Stimulated activated CD4-positive, alpha-beta T cell treated with anti-CD3 and anti-CD28 coated beads, Interleukin-4, amount 100 ng/mL, for 4 hours (primary cell): ENCODE data around the gene ZMAT3.
A peak's percentile ranks its signal among the peaks of the same experiment; 100 is the strongest.

ENCODE experiments used
- DNase-seq, 2 experiments: peaks; one replicate each; pipeline ENCODE4 v3.0.0-alpha.2; 2020

ZMAT3 gene

DNA sequence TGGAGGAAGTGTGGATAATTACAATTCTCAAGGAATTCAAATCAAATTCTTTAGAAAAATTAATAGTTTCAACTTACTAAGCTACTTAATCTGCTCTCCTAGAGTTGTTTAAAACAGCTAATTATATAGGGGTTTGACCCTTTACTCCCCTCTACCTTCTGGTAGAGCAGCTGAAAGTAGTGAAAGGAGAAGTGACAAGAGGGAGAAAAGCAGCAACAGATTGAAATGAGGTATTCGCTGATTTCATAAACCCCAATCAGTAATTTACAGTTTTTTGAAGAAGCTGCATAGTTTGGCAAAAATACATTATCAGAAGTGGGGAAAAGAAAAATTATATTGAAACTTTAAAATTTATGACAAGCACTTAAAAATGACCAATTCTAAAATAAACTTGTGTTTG is 52.8 kb downstream of the ZMAT3 start:
- no peak for DNase-seq

DNA sequence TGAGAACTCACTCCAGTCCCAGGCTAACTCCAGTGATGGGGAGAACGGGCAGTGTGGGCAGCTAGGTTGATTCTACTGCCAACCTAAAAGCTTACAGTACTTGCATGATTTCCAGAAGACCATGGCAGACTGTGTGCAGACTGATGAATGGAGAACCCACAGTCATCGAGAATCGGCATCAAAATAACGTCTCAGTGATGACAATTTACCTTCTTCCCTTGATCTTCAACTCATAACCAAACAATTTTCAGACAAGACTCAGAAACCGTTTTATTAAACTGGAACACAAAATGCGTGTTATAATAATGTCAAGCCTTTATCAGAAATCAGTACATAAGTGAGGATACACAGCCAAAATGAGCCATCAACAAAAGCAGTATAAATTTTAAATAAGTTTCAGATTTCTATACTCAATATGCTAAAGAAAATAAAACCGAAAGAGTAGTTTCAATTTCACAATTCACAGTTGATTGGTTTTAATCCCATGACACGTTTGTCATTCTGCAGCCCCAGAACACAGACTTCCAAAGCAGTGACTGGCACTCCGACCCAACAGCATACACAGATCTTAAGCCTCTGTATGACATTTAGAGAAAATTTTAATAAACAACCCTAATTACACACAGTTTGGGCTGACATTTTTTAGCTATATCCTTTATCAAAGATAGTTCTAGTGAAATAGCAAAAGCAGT is 54.5 kb downstream of the ZMAT3 start:
- DNase-seq: no peak

DNA sequence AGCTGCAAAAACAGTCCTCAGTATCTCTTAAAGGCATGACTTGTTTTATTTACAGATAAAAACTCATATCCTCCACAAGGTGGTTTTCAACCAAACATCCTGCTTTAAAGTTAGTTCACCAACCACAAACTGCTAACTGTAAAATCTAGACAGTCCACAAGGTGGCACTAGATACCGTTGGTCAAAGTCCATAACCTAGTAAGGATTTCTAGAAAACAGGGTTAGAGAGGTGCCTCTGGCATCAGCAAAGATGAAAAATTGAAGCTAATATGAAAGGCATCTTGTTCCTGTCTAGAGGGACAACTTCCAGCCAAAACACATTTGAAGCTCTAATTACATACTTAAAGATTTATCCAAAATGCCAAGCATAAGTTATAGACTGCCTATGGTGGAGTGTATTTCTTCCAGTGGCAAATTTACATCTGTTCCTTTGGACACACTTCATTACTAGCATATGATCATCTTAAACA is 56.0 kb downstream of the ZMAT3 start:
- peak in 1 of 2 experiments; percentile 46 for DNase-seq

DNA sequence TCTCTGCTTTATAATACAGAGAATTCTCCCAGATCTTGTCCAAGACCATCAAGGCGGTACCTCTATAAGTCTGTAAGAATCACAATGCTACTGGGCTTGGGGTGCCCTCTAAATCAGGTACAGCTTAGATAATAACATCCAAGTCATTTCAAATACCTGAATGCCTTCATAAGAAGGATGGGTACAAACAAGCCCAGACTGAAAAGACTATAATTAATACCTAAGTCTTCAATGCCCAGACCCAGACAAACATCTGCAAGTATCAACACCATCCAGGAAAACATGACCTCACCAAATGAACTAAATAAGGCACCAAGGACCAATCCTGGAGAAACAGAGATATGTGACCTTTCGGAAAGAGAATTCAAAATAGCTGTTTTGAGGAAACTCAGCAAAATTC is 65.9 kb downstream of the ZMAT3 start:
- DNase-seq: no peak

DNA sequence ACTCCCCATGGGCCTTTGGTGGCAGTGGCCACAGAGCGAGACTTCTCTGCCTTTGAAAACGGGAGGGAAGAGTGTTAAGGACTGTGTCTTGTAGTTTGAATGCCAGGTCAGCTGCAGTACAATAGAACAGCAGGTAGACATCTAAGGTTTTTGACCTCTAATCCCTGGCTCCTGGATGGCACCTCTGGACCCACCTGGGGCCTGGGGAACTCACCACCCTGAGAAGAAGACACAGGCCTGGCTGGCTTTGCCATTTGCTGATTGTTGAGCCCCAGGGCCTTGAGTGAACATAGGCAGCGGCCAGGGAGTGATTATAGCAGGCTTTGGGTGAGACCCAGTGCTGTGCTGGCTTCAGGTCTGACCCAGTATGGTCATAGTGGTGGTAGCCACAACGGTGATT is 66.4 kb downstream of the ZMAT3 start:
- no peak for DNase-seq

DNA sequence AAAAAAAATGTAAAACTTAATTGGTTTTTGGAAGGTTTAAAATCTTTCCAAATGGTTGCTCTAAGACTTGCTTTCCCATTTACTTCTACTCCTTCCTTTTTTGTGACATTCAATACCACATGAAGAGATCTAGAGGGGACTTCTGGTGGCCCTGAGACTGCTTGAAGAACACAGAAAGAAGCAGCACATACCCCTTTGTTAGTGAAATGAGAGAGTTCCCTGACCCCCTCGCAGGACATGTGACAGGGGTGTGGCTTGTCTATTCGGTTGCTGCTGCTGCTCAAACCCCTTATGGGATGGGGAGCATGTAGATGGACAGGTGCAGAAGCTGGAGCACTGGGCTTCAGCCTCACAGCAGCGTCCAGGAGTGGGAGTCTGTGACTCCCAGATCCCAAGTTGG is 71.0 kb downstream of the ZMAT3 start:
- no peak for DNase-seq

DNA sequence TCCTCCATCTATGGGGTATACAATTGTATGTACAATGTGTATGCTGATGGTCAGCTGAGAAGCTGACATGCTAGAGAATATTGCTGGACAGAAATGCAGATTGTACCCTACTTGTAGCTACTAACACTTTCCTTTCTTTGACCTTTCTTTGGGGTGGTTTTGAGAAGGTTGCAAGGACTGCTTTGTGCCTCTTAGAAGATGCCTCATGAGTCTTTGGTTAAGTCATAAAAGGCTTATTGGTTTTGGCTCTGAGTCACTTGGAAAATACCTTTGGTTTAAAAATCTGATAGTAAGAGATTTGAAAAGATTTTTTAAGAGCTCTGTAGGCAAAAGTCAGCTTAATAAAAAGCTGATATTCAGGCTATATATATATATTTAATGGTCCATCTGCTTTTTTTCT is 71.5 kb downstream of the ZMAT3 start:
- DNase-seq: no peak

DNA sequence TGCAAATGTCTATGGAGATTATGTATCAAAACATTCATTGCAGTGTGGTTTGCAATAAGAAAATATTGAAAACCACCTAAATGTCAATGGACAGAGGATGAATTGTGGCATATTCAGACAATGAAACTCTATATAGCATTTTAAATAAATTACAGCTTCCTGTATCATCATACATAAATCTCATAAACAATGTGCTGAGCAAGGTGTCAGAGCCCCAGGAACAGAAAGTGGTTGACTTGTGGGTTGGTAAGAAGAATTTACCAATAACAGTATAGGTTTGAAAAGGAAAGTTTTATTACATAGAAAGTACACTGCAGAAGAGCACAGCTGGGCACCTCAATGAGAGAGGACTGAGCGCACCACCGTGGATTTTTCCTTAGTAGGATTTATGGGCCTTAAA is 75.2 kb downstream of the ZMAT3 start:
- DNase-seq: no peak

DNA sequence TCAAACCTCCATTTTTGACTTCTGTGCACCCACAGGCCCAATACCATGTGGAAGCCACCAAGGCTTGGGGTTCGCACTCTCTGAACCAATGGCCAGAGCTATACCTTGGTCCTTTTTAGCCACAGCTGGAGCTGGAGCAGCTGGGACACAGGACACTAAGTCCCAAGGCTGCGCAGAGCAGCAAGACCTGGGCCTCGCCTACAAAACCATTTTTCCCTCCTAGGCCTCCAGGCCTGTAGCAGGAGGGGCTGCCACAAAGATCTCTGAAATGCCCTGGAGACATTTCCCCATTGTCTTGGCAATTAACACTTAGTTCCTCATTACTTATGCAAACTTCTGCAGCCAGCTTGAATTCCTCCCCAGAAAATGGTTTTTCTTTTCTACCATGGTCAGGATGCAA is 81.3 kb downstream of the ZMAT3 start:
- DNase-seq: no peak

DNA sequence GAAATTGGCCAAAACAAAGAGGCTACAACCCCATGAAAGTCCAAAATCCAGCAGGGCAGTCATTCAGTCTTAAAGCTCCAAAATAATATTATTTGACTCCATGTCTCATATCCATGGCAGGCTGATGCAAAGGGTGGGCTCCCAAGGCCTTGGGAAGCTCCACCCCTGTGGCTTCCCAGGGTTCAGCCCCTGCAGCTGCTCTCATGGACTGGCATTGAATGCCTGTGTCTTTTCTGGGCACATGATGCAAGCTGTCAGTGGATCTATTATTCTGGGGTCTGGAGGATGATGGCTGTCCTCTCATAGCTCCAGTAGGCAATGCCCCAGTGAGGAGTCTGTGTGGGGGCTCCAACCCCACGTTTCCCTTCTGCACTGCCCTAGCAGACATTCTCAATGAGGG is 81.8 kb downstream of the ZMAT3 start:
- DNase-seq: no peak

DNA sequence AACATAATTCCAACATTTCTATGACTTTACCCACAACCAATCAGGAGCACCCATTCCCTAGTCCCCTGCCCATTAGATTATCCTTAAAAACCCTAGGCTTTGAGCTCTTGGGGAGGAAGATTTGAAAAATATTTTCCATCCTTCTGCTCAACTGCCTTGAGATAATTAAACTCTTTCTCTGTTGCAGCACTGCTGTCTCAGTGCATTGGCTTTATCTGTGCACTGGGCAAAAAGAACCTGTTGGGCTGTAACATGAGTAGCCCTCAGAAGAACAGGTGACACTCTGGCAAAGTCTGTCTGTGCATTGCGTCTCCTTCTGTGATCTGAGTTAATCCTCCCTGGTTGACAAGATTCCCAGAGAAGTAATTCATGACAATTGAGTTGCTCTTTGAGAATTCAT is 83.9 kb downstream of the ZMAT3 start:
- DNase-seq: no peak

DNA sequence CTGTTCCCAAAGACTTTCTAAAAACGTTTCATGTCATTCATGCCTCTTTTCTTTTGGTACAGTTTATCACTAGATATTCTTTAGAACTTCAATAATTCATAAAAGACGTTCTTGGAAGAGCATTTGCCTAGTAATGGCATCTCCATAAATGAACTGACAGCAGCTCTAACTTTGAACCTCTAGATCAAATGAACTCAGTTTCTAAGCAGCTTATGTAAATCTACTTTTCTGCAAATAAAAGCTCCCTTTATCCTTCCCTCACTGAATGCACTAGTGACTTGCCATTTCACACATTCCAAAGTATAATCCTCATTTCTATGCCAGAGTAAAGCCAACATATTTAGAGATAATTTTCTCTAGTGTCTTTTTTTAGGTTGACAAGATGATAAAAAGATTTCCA is 85.2 kb downstream of the ZMAT3 start:
- no peak for DNase-seq

DNA sequence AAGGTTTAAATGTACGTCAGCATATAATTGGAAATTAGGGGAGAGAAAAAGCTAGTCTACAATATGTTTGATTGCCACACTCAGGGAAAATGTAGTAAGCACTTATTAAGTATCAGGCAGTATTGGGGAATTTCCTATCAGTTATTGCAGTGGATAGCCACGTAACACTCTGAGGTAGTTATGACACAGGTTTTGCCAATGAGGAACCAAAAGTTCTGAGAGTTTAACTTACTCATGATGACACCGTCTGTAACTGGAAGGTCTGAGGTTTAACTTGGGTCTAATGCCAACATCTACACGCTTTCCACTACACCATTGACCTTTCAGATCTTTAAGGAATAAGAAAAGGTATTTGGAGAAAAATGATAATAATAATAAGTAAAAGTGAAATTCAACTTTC is 89.5 kb downstream of the ZMAT3 start:
- no peak for DNase-seq

DNA sequence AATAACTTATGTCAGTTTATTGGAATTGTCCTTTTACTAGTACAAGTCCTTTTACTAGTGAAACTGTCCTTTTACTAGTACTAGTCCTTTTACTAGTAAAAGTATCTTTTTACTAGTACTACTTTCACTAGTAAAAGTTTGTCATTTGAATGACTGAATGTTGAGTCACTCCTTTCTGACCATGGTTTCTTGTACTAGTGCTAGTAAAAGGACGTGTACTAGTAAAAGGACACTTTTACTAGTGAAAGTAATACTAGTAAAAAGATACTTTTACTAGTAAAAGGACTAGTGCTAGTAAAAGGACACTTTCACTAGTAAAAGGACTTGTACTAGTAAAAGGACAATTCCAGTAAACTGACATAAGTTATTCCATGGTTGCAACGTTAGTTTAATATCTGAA is 96.3 kb downstream of the ZMAT3 start:
- DNase-seq: no peak

DNA sequence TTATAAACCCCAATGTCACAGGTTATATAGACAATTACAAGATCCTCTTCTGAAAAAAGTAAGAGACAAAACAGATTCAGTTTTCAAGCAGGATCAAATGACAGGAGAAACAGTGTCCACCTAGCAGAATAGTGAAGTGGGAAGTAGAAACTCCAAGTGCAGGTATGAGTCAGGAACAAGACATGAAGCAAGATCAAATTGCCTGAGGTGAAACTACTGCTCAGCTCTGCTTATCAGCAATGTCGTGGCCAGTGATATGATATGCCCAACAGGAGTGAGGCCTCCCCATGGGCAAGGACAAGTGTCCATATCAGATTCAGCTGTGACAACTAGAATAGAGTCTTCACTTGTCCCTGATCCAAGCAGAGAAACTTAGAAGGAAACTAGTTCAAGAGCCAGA is 100.0 kb downstream of the ZMAT3 start:
- no peak for DNase-seq

DNA sequence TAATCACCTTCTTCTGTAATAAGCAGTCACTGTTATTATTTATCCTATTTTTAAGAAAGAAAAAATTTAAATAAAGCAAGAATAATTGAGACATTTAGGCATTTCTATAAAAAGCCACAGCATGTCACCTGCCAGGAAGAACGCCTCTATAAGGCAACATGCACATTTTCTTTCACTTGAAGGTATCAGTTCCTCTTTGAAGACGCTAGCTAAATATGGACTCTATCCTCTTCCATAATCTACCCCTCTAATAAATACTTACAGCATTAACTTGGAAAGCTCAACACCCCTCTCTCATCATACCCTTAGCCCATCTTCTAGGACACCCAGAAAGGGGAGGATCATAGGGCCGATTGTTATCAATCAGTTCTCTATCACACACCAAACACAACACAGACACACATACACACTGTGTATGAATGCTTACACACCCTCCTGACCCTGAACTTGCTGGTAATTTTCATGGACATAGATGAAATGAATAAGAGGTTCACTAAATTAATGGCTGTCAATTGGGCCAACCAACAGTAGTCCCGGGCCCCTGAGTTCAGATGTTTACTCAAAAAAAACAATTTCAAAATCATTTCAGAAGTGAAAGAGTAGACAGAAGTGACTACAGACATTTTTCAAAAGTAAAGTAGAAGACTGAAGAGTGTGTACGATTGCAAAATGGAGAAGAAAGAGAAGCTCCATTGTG is 102.5 kb downstream of the ZMAT3 start:
- DNase-seq: no peak
